GM21619 (cell line): ENCODE measurements around the gene CLCN3.
"Not testable (repeated sequence)": the region's sequence is repeated elsewhere in the genome, so short reads cannot be mapped to it uniquely, and the experiment has no call there.

ENCODE experiments used
- ATAC-seq: cut with Tn5 transposase; IDR thresholded peaks from one replicate; pipeline ENCODE4 v1.9.1; 2021; ENCODE audit not compliant: unreplicated experiment

The CLCN3 gene

DNA sequence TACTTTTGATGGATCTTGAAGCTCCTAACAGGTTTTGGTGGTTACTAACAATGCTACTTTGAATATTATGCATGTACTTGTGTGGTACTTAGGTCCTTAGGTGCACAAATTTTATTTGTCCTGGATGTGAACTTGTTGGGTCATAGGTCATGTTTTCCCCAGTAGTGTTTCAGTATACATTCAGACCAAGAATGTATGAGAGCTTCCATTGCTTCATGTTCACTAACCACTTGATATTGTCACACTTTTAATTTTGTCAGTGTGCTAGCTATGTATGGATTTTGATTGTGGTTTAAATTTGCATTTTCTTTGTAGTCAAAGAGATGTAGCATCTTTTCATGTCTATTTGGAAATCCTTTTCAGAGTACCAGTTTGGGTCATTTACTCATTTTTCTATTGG is 32.2 kb downstream of the CLCN3 start:
- ATAC-seq: no peak

DNA sequence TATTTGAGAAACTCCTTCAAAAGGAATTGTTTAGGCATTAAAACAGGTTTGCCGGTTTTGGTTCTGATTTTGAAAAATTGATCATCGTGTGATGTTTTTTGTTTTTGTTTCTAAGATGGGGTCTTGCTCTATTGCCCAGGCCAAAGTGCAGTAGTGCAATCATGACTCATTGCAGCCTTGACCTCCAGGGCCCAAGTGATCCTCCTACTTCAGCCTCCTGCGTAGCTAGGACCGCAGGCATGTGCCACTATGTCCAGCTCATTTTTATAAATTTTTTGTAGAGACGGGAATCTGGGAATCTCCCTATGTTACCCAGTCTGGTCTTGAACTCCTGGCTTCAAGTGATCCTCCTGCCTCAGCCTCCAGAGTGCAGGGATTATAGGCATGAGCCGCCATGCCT is 35.0 kb downstream of the CLCN3 start:
- no peak for ATAC-seq

DNA sequence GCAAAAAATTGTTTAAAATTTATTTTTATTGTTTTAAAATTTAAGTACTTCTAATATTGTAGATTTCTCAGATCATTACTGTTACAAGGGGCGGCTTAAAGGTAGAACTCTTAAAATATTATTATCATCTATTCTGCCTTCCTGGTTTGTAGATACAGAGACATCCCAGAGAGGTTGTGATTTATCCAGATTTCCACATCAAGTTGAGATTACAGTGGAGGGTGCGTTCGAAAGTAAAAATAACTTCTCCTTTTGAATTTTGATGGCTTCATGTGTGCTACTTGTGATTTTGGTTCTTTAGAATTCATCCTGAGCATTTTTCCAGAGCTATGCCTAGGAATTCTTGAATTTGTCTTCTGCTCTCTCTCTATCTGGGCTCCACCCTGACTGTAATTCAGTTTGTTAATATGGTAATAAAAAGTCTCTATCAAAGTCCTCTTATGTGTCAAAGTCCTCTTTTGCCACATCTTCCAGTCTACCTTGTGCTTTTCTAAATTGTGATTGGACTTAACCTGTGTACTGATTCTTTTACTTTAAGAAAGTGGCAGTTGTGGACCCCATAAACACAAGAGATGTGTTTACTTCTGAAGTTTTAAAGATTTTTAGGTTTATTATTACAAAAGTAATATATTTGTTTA is 37.2 kb downstream of the CLCN3 start:
- no peak for ATAC-seq

DNA sequence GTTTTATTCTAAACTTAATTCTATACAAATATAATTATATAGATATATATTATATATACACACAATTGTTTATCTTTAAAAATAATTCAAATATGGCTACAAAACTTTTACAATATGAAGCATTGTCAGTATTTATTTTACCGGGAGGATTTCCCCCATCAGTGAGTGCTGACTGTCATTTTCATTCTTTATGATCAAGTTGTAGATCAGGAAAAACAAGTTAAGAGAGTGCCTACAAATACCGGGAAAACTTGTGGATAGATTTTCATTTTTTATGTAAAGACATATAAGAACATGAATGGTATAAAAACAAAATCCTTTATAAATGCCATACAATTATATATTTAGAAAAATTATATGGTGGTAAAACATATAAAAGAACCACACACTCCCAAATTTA is 37.8 kb downstream of the CLCN3 start:
- no peak for ATAC-seq

DNA sequence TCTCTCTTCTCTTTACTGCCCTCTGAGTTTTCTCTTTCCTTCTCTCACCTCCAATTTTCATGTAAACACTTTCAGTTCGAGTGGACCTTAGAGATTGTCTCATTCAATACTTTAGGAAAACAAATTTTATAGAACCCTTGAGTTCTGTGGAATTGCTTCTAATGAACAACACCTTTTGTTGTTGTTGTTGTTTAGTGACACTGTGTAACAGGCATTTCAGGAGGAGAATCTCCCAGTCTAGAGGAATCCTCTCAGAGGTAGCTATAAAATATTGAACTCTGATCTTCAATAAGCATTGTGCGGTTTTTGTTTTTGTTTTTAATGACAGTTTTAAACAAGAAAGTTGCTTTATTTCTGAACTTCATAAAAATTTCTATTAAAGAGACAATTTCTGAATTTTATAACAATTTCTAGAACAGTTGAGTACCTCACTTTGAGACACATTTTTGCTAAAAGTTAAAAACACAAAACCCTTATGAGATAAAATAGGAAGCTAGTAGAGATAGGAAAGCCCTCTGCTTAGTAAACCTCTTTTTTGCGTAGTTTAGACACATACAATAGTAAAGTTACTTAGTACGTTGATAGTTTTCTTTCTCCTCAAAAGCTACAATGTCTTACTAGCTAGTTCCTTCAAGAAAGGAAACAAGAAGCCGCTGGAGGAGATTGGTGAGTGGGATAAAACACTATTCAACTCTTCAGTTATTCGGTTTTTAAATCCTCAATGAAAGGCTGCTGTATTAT is 38.8 kb downstream of the CLCN3 start:
- no peak for ATAC-seq

DNA sequence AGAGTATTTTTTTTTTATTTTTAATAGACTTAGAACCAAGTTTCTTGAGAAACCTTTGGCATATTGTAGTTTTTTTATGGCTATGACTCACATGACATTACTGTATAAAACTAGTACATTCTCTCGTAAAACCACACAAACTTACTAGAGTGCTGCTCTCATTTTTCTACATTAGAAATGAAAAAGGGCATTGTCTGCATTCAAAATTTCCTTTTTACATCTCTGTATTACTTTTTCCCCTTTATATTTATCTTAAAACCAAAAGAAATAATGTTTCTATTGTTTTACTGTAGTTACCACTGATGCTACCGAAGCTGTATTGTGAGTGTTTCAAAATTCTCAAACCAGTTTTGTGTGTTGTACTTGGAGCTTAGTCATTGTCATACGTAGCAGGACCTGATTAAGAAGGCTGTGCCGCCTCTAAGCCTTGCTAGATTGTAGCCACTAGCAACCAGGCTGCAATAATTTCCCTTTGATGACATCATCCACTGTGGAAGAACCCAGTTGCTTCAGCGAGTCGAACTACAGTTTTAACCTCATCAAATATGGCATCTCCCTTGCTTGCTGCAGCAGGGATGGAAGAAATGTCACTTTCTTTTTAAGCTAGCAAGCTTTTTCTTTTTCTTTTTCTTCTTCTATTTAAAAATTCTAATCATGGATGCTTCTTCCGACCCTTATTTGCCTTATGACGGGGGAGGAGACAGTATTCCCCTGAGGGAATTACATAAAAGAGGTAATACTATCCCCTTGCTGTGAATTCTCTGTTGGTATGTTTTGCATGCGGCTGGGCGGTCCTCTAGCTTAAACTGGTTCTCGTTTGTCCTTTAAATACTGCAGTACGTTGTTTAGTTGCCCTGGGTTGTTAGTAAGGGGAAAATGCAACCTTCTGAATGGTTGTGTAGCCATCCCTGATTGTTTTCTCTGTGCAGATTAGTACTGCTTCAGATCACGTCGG is 39.6 kb downstream of the CLCN3 start:
- peak; percentile 97 for ATAC-seq

- ATAC-seq: no peak
Measured at GRCh38 chr4:169660929-169661328, 40.6 kb downstream of the CLCN3 start.

DNA sequence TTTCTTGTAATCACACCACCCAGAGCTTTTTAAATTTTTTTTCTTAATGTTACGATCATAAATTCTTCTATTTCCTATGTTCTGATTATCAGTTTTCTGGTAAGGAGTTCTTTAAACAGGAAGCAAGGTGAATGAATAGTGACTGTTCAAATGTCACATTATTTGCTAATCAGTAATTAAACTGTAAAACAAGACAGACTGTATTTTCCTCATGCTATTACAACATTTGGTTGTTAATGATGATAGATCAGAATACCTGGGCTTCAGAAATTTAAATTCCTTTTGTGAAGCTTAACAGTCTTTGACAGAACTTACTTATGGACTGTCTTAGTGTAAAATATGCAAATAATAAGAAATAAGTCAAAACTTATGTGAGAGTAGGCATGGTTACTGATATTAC is 41.4 kb downstream of the CLCN3 start:
- no peak for ATAC-seq

DNA sequence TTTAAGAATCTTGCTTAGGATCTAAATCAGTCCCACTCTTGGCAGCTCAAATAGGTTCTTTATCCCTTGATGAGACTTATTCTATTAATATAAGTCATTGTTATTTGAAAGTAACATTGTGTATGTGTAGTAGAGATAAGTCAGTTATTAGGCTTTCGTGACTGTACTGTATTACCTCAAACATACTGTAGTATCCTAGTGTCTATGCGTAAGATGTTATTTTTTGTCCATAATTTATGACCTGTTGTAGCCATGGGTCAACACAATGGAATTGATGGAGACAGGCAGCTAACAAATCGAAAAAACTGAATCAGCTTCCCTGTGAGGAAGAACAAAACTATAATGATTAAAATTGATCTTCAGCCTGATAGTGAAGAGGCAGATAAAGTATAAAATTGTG is 41.8 kb downstream of the CLCN3 start:
- ATAC-seq: no peak

DNA sequence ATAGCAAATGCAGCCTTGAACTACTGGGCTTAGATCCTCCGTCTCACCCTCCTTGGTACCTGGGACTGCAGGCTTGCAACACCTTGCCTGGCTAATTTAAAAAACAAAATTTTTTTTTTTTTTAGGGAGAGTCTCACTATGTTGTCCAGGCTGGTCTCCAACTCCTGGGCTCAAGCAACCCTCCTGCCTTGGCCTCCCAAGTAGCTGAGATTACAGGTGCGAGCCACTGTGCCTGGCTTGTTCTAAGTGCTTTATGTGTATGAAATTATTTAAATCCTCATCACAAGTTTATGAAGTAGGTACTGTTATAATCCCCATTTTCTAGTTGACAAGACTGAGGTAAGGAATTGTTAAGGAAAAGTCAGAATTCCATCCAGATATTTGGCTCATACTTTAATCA is 43.0 kb downstream of the CLCN3 start:
- no peak for ATAC-seq

DNA sequence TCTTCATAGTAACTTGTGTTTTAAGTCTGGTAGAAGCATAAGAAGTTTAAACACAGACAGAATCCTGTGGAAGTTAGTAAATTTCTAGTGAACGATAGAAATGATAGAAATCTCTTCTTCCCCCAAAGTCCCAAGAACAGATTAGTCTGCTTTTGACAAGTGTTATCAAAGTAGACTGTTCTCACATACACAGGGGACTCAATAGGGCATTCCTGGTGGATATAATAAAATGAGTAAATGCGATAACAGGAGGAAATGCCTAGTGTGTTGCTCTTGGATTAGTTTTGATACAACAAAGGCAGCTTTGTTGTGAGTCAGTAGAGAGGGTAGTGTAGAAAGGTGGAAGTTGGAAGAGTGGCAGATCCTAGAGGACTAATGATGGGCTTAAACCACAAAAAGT is 43.5 kb downstream of the CLCN3 start:
- no peak for ATAC-seq

GRCh38 chr4:169664615-169665014 is 44.2 kb downstream of the CLCN3 start:
- ATAC-seq: no peak

DNA sequence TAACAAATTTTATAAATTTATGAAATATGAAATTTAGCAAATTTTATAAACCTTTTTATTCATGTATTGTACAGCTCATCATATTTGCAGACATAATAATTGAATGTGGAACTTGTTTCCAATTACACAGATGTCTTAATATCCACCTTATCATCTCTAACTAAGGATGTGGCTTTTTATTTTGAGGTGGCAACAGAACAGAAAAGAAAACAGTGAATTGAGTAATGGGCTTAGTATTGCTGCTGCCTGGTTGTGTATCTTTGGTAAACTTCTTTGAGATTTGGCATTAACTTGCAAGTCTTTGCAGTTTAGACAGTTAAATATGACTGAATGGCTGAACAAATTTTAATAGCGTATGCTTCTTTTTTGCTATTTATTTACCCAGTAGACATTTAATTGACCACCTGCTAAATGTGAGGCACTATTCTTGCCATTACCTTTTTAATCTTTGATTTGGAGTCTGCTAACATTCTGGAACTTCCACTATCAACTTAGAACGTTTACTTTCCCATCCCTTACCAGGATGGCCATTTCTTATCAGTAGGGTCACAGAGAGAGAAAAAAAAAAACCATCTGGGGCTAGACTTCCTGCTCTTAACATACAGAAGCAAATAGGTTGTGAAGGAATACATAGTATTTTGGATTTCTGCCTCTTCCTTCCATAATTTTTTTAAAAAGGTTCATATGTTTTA is 44.8 kb downstream of the CLCN3 start:
- ATAC-seq: no peak

- ATAC-seq: no peak
Measured at GRCh38 chr4:169668069-169668721, 47.8 kb downstream of the CLCN3 start.

DNA sequence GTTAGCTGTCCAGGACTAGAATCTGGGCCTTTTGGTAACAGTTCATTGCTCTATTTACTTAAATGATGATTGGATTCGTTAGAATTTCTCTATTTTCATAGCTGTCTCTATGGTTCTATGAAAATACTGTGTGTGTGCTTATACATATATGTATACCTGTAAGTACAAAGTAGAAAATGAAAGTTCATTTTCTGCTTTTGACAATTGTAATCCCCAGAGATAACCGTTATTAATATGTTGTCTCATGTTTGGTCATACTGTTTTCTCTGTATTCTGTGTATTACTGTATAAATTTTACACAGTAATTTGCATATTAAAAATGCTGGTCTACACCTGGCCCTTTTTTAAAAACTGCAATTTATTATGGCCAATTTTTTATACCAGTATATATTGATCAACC is 55.4 kb downstream of the CLCN3 start:
- peak; percentile 91 for ATAC-seq

DNA sequence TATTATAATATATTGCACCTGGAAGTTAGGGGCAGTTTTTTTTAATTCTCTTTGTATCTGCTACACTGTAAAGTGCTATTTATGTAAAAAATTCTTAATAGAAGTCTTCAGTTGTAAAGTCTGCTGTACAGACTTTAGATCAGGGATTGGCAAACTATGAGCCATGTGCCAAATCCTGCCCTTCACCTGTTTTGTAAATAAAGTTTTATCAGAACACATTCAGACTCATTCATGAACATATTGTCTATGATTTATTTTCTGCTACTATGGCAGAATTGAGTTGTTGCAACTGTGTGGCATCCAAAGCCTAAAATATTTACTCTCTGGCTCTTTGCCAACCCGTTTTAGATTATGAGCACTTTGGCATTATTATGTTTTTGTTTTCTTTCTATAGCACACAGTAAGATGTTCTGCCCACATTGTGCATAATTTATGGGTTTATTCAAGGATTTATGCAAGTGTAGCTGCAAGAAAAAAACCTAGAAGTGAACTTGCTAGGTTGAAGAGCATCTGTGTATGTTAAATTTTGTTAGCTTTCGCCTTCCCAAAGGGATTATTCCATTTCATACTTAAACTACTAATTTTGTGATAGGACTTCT is 56.9 kb downstream of the CLCN3 start:
- no peak for ATAC-seq

DNA sequence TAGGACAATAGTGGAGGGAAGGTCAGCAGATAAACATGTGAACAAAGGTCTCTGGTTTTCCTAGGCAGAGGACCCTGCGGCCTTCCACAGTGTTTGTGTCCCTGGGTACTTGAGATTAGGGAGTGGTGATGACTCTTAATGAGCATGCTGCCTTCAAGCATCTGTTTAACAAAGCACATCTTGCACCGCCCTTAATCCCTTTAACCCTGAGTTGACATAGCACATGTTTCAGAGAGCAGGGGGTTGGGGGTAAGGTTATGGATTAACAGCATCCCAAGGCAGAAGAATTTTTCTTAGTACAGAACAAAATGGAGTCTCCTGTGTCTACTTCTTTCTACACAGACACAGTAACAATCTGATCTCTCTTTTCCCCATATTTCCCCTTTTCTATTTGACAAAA is 58.1 kb downstream of the CLCN3 start:
- ATAC-seq: not testable (repeated sequence)

- ATAC-seq: not testable (repeated sequence)
Measured at GRCh38 chr4:169678951-169679591, 58.7 kb downstream of the CLCN3 start.

- no peak for ATAC-seq
Measured at GRCh38 chr4:169682372-169683047, 62.1 kb downstream of the CLCN3 start.
